ENCODE data around the gene CXCL14.
A peak's percentile ranks its signal among the peaks of the same experiment; 100 is the strongest.

CXCL14 gene

GRCh38 chr5:135605221-135605620 lies 26.4 kb upstream of the CXCL14 start:
- no peak overlapping the region for H3K27ac ChIP-seq (replicated peaks; ENCODE audit: low read length)
- no peak for DNase-seq (ENCODE audit: low spot score)
- no peak overlapping the region for H3K9ac ChIP-seq (ENCODE audit: low read depth, low read length, poor library complexity)
- H3K27me3 ChIP-seq (ENCODE audit: control insufficient read depth in 3 of 3, insufficient read depth in 3 of 3, low read depth in 1 of 3, low read length in 3 of 3): no peaks in the 10 kb centered on the region
- no peak overlapping the region for H3K4me3 ChIP-seq (ENCODE audit: low read length in 2 of 2)
- no peaks in the 10 kb centered on the region for H3K79me1 ChIP-seq (ENCODE audit: low read depth, low read length)
- H4K91ac ChIP-seq (ENCODE audit: low read depth, low read length, poor library complexity): no peak overlapping the region
- H2BK12ac ChIP-seq (ENCODE audit: low read length): no peak overlapping the region
- no peak overlapping the region for H4K8ac ChIP-seq (ENCODE audit: low read depth, low read length)
- H3K9me3 ChIP-seq (replicated peaks in 1 of 2; ENCODE audit: control insufficient read depth in 2 of 2, insufficient read depth in 1 of 2, low read depth in 1 of 2, low read length in 2 of 2): no peaks in the 10 kb centered on the region
- no peak overlapping the region for H3K4ac ChIP-seq (ENCODE audit: low read length)
- no peak overlapping the region for H3K23ac ChIP-seq (ENCODE audit: low read depth, low read length, poor library complexity)
- H3K18ac ChIP-seq (ENCODE audit: low read length): no peak overlapping the region
- H3K4me1 ChIP-seq (ENCODE audit: control insufficient read depth in 2 of 2, insufficient read depth in 1 of 2, low read depth in 1 of 2, low read length in 2 of 2): peaks cover 0 to 12% of the 10 kb centered on the region in 2 donors
- no CpG with 5 or more reads among the region's 2 CpGs for WGBS, 2 donors (ENCODE audit: extremely low coverage in 2 of 2, insufficient read length in 2 of 2, insufficient replicate concordance in 1 of 2)
- no peak overlapping the region for H2AK5ac ChIP-seq (ENCODE audit: low read depth, low read length)
- H3K36me3 ChIP-seq (replicated peaks in 1 of 2; ENCODE audit: control insufficient read depth in 2 of 2, insufficient read depth in 2 of 2, low read length in 2 of 2): no peaks in the 10 kb centered on the region
- H2BK15ac ChIP-seq (ENCODE audit: low read length): no peak overlapping the region
- H3K4me2 ChIP-seq (ENCODE audit: insufficient read depth, low read length, poor library complexity, severe bottlenecking): no peak overlapping the region
- H3K14ac ChIP-seq (ENCODE audit: low read length): no peak overlapping the region
- H2AFZ ChIP-seq (ENCODE audit: low read length): no peak overlapping the region
- H2BK5ac ChIP-seq (ENCODE audit: low read length): no peak overlapping the region
- no peak overlapping the region for H2BK120ac ChIP-seq (ENCODE audit: low read depth, low read length)

GRCh38 chr5:135604056-135604455 lies 25.3 kb upstream of the CXCL14 start:
- no peak overlapping the region for H3K23ac ChIP-seq (ENCODE audit: low read depth, low read length, poor library complexity)
- H3K27me3 ChIP-seq (ENCODE audit: control insufficient read depth in 3 of 3, insufficient read depth in 3 of 3, low read depth in 1 of 3, low read length in 3 of 3): no peaks in the 10 kb centered on the region
- H3K18ac ChIP-seq (ENCODE audit: low read length): no peak overlapping the region
- H3K4me2 ChIP-seq (ENCODE audit: insufficient read depth, low read length, poor library complexity, severe bottlenecking): no peak overlapping the region
- DNase-seq (ENCODE audit: low spot score): no peak
- no peak overlapping the region for H2BK5ac ChIP-seq (ENCODE audit: low read length)
- H3K9me3 ChIP-seq (replicated peaks in 1 of 2; ENCODE audit: control insufficient read depth in 2 of 2, insufficient read depth in 1 of 2, low read depth in 1 of 2, low read length in 2 of 2): no peaks in the 10 kb centered on the region
- no peaks in the 10 kb centered on the region for H3K36me3 ChIP-seq (replicated peaks in 1 of 2; ENCODE audit: control insufficient read depth in 2 of 2, insufficient read depth in 2 of 2, low read length in 2 of 2)
- H3K27ac ChIP-seq (replicated peaks; ENCODE audit: low read length): no peak overlapping the region
- no peak overlapping the region for H2BK15ac ChIP-seq (ENCODE audit: low read length)
- no peak overlapping the region for H3K14ac ChIP-seq (ENCODE audit: low read length)
- H2BK12ac ChIP-seq (ENCODE audit: low read length): no peak overlapping the region
- no peak overlapping the region for H4K91ac ChIP-seq (ENCODE audit: low read depth, low read length, poor library complexity)
- no peak overlapping the region for H3K4ac ChIP-seq (ENCODE audit: low read length)
- H4K8ac ChIP-seq (ENCODE audit: low read depth, low read length): no peak overlapping the region
- no peaks in the 10 kb centered on the region for H3K79me1 ChIP-seq (ENCODE audit: low read depth, low read length)
- H2AFZ ChIP-seq (ENCODE audit: low read length): no peak overlapping the region
- no peak overlapping the region for H2AK5ac ChIP-seq (ENCODE audit: low read depth, low read length)
- H3K4me3 ChIP-seq (ENCODE audit: low read length in 2 of 2): no peak overlapping the region
- no CpG with 5 or more reads among the region's 7 CpGs for WGBS, 2 donors (ENCODE audit: extremely low coverage in 2 of 2, insufficient read length in 2 of 2, insufficient replicate concordance in 1 of 2)
- no peak overlapping the region for H2BK120ac ChIP-seq (ENCODE audit: low read depth, low read length)
- H3K4me1 ChIP-seq (ENCODE audit: control insufficient read depth in 2 of 2, insufficient read depth in 1 of 2, low read depth in 1 of 2, low read length in 2 of 2): peaks cover 0 to 12% of the 10 kb centered on the region in 2 donors
- H3K9ac ChIP-seq (ENCODE audit: low read depth, low read length, poor library complexity): no peak overlapping the region

- H2BK120ac ChIP-seq (ENCODE audit: low read depth, low read length): no peak overlapping the region
- WGBS, 2 donors (ENCODE audit: extremely low coverage in 2 of 2, insufficient read length in 2 of 2, insufficient replicate concordance in 1 of 2): no CpG with 5 or more reads among the region's 7 CpGs
- H2BK5ac ChIP-seq (ENCODE audit: low read length): no peak overlapping the region
- H3K27me3 ChIP-seq (ENCODE audit: control insufficient read depth in 3 of 3, insufficient read depth in 3 of 3, low read depth in 1 of 3, low read length in 3 of 3): no peaks in the 10 kb centered on the region
- H3K27ac ChIP-seq (replicated peaks; ENCODE audit: low read length): peak overlapping the region; percentile 25
- no peak overlapping the region for H3K14ac ChIP-seq (ENCODE audit: low read length)
- H3K4ac ChIP-seq (ENCODE audit: low read length): no peak overlapping the region
- H3K79me1 ChIP-seq (ENCODE audit: low read depth, low read length): no peaks in the 10 kb centered on the region
- peak; percentile 31 for DNase-seq (ENCODE audit: low spot score)
- H3K4me2 ChIP-seq (ENCODE audit: insufficient read depth, low read length, poor library complexity, severe bottlenecking): no peak overlapping the region
- no peak overlapping the region for H2BK15ac ChIP-seq (ENCODE audit: low read length)
- no peaks in the 10 kb centered on the region for H3K36me3 ChIP-seq (replicated peaks in 1 of 2; ENCODE audit: control insufficient read depth in 2 of 2, insufficient read depth in 2 of 2, low read length in 2 of 2)
- peak overlapping the region; percentile 34 for H3K18ac ChIP-seq (ENCODE audit: low read length)
- H4K91ac ChIP-seq (ENCODE audit: low read depth, low read length, poor library complexity): no peak overlapping the region
- no peak overlapping the region for H3K4me3 ChIP-seq (ENCODE audit: low read length in 2 of 2)
- peaks cover 0 to 12% of the 10 kb centered on the region in 2 donors for H3K4me1 ChIP-seq (ENCODE audit: control insufficient read depth in 2 of 2, insufficient read depth in 1 of 2, low read depth in 1 of 2, low read length in 2 of 2)
- no peaks in the 10 kb centered on the region for H3K9me3 ChIP-seq (replicated peaks in 1 of 2; ENCODE audit: control insufficient read depth in 2 of 2, insufficient read depth in 1 of 2, low read depth in 1 of 2, low read length in 2 of 2)
- H2AK5ac ChIP-seq (ENCODE audit: low read depth, low read length): no peak overlapping the region
- no peak overlapping the region for H3K23ac ChIP-seq (ENCODE audit: low read depth, low read length, poor library complexity)
- H2AFZ ChIP-seq (ENCODE audit: low read length): no peak overlapping the region
- H2BK12ac ChIP-seq (ENCODE audit: low read length): no peak overlapping the region
- H3K9ac ChIP-seq (ENCODE audit: low read depth, low read length, poor library complexity): no peak overlapping the region
- H4K8ac ChIP-seq (ENCODE audit: low read depth, low read length): no peak overlapping the region
Measured at GRCh38 chr5:135602882-135603721, 24.3 kb upstream of the CXCL14 start.

GRCh38 chr5:135601466-135601865 lies 22.7 kb upstream of the CXCL14 start:
- Histone ChIP-seq H3K4ac (ENCODE audit: low read length) (no peak overlapping the region), H2AFZ (ENCODE audit: low read length) (no peak overlapping the region), H4K8ac (ENCODE audit: low read depth, low read length) (no peak overlapping the region), H3K27me3 (ENCODE audit: control insufficient read depth in 3 of 3, insufficient read depth in 3 of 3, low read depth in 1 of 3, low read length in 3 of 3) (no peaks in the 10 kb centered on the region), H3K4me1 (ENCODE audit: control insufficient read depth in 2 of 2, insufficient read depth in 1 of 2, low read depth in 1 of 2, low read length in 2 of 2) (peaks cover 0 to 9% of the 10 kb centered on the region in 2 donors), H3K79me1 (ENCODE audit: low read depth, low read length) (no peaks in the 10 kb centered on the region), H3K14ac (ENCODE audit: low read length) (no peak overlapping the region), H2BK120ac (ENCODE audit: low read depth, low read length) (no peak overlapping the region), H4K91ac (ENCODE audit: low read depth, low read length, poor library complexity) (no peak overlapping the region), H3K23ac (ENCODE audit: low read depth, low read length, poor library complexity) (no peak overlapping the region), H3K4me3 (ENCODE audit: low read length in 2 of 2) (no peak overlapping the region), H3K9ac (ENCODE audit: low read depth, low read length, poor library complexity) (no peak overlapping the region), H2BK12ac (ENCODE audit: low read length) (no peak overlapping the region), H3K27ac (replicated peaks; ENCODE audit: low read length) (no peak overlapping the region), H3K18ac (ENCODE audit: low read length) (no peak overlapping the region), H3K4me2 (ENCODE audit: insufficient read depth, low read length, poor library complexity, severe bottlenecking) (no peak overlapping the region), H3K9me3 (replicated peaks in 1 of 2; ENCODE audit: control insufficient read depth in 2 of 2, insufficient read depth in 1 of 2, low read depth in 1 of 2, low read length in 2 of 2) (no peaks in the 10 kb centered on the region), H2BK5ac (ENCODE audit: low read length) (no peak overlapping the region), H2AK5ac (ENCODE audit: low read depth, low read length) (no peak overlapping the region), H3K36me3 (replicated peaks in 1 of 2; ENCODE audit: control insufficient read depth in 2 of 2, insufficient read depth in 2 of 2, low read length in 2 of 2) (no peaks in the 10 kb centered on the region), H2BK15ac (ENCODE audit: low read length) (no peak overlapping the region)
- no peak for DNase-seq (ENCODE audit: low spot score)
- WGBS, 2 donors (ENCODE audit: extremely low coverage in 2 of 2, insufficient read length in 2 of 2, insufficient replicate concordance in 1 of 2): no CpG with 5 or more reads among the region's 3 CpGs

All from neuronal stem cell (in vitro differentiated cells).